Measurements from ENCODE around the gene STK16. TPM values are rescaled to one million over a fixed set of nuclear protein-coding genes. Genes with fewer than 3 reads are reported as not detected.

The STK16 gene
- total RNA-seq, 1 donor from 2014 or later = 29.8 TPM

DNA sequence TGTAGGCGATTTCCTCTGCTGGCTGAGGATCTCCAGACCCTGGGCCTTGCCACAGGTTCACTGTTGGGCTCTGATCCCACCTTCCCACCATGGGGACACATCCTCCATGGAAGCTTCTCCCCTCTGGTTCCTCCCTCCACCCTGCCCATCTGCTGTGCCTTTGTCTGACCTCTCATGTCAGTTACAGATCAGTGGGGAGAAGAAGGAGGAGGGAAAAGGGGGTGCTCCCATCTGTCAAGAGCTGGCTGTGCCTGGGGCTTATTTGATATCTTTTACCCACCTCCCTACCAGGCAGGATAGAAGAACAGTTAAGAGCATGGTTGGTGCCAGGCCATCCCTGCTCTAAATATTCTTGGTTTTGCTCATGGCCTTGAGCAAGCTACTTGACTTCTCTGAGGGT is 21.6 kb downstream of the STK16 start:
- intact Hi-C loops (cut with micrococcal nuclease) = no loop called here

DNA sequence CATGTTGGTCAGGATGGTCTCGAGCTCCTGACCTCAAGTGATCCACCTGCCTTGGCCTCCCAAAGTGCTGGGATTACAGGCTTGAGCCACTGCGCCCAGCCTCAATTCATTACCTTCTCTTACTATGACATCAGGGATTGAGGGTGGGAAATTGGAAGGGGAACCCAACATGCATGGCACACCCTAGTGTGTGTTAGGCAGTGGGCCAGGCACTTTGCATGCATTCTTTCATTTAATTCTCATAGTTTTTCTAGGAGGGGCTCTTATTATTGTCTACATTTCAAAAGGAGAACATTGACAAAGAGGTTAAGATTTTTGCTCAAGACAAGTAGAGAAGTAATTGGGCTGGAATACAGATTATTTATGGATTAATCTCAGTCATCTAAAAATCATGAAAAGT is 23.0 kb downstream of the STK16 start:
- intact Hi-C loops (cut with micrococcal nuclease) = no loop called here

DNA sequence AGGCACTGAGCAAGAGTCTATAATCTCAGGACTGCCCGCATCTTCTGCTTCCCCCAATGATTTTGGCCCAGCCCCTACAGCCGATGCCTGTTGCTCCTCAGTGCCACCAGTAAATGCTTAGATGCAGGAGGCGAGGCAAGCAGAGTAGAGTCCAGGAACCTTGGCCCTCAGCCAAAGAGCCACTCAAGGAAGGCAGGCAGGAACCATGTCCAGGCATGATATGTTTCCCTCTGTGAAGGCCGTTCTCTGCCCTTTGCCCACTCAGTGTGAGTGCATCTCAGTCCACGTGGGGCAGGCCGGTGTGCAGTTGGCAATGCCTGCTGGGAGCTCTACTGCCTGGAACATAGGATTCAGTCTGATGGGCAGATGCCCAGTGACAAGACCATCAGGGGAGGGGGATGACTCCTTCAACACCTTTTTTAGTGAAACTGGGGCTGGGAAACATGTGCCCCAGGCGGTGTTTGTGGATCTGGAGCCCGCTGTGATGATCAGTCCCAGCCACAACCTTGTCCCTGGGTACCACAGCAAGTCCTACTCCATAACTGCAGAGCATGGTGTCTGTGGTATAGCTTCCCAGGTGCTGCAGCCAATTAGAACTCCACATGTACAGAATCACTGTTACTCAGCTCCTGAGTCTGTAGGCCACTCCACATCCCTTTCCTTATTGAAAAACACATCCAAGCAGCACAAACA is 24.2 kb downstream of the STK16 start:
- intact Hi-C loops (cut with micrococcal nuclease) = loop anchor here (10.0 kb wide), 1 partner anchor 225 kb away; the partner anchor contains the start of gene GMPPA

DNA sequence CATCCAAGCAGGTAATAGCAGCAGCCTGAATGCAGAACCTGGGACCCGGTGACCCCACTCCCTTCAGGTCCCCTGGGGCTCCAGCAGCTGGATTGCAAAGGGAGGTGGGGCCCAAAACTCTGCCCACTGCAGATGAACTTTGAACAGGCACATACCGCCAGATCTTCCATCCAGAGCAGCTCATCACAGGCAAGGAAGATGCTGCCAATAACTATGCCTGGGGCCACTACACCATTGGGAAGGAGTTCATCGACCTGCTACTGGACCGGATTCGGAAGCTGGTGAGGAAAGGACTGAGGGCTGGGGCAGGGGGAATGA is 24.7 kb downstream of the STK16 start:
- intact Hi-C loops (cut with micrococcal nuclease) = loop anchor here (10.0 kb wide), 1 partner anchor 225 kb away; the partner anchor contains the start of gene GMPPA

DNA sequence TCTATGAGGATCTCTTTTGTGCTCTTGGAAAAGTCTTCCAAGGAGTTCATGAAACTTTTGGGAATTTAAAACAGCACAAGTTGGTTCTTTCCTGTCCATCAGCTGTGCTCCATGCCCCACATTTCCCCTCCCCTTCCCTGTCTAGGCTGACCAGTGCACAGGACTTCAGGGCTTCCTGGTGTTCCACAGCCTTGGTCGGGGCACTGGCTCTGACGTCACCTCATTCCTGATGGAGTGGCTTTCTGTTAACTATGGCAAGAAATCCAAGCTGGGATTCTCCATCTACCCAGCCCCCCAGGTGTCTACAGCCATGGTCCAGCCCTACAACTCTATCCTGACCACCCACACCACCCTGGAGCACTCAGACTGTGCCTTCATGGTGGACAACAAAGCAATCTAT is 25.7 kb downstream of the STK16 start:
- intact Hi-C loops (cut with micrococcal nuclease) = loop anchor here (10.0 kb wide), 1 partner anchor 224 kb away; the partner anchor contains the start of gene GMPPA

DNA sequence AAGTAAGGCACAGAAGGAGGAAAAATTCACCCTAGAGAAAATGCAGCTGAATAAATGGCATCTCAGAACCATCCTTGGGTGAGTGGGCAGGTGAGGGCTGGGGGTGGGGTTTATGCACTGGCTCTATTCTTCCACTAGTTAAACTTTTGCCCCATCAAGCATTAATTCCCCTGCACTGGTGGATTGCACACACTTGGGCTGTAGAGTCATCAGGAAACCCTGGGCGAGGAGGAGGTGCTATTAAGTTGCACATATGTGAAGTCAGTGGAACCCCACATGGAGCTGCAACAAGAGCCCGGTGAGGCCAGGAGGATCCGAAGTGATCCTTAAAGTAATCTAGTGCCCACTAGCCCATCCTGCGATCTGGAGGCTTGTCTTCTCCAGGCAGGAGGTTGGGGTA is 27.1 kb downstream of the STK16 start:
- intact Hi-C loops (cut with micrococcal nuclease) = loop anchor here (10.0 kb wide), 1 partner anchor 222 kb away; the partner anchor contains the start of gene GMPPA

DNA sequence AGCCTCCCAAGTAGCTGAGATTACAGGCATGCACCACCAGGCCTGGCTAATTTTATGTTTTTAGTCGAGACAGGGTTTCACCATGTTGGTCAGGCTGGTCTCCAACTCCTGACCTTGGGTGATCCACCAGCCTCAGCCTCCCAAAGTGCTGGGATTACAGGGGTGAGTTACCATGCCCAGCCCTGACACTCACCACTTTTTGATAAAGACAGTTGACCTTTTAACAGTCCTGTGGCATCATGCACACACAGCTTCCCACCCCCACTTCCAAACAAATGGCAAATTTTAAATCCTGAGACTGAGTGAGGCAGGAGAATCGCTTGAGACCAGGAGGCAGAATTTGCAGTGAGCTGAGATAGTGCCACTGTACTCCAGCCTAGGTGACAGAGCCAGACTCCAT is 27.7 kb downstream of the STK16 start:
- intact Hi-C loops (cut with micrococcal nuclease) = loop anchor here (10.0 kb wide), 1 partner anchor 222 kb away; the partner anchor contains the start of gene GMPPA

DNA sequence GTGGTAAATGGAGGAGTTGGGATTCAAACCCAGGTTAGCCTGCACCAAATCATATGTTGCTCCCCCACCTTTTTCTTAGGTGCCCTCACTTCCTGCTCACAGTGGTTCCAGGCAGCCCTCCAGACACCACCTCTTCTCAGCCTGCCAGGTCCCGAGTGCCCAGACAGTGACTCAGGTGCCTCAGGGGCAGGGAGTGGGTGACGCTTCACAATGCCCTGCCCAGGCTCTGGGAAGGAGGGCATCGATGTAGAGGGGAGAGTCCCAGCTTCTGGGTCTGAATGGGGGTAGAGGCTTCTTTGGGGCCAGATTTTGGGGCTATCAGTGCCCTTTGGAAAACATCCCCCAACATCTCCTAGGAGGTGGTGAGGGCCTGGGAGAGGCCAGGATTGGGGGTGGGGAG is 28.7 kb downstream of the STK16 start:
- intact Hi-C loops (cut with micrococcal nuclease) = loop anchor here (10.0 kb wide), 1 partner anchor 221 kb away; the partner anchor contains the start of gene GMPPA

DNA sequence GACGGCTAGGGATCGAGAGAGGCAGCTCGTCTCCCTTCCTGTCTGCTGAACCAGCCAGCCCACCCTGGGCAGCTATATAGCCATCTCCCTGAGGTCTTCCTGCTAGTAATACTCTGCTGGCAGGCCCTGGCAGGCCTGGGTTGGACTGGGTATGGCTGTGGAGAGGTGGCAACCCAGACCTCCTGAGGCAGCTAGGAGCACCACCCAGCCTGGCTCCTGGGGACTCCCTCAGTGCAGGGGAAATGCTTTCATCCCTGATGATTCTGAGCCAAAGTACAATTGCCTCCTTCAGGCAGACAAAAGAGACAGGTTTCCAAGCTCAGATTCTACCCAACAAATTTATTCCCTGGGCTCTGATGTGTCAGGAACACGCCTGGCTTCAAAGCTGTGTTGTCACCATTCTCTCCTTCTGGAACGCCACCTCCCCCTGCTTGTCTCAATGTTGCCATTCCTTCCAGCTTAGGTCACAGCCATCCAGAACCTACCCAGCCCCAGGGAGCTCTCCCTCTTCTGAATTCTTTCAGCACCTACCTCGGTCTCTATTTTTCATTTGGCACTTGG is 29.2 kb downstream of the STK16 start:
- intact Hi-C loops (cut with micrococcal nuclease) = loop anchor here (10.0 kb wide), 1 partner anchor 220 kb away; the partner anchor contains the start of gene GMPPA

DNA sequence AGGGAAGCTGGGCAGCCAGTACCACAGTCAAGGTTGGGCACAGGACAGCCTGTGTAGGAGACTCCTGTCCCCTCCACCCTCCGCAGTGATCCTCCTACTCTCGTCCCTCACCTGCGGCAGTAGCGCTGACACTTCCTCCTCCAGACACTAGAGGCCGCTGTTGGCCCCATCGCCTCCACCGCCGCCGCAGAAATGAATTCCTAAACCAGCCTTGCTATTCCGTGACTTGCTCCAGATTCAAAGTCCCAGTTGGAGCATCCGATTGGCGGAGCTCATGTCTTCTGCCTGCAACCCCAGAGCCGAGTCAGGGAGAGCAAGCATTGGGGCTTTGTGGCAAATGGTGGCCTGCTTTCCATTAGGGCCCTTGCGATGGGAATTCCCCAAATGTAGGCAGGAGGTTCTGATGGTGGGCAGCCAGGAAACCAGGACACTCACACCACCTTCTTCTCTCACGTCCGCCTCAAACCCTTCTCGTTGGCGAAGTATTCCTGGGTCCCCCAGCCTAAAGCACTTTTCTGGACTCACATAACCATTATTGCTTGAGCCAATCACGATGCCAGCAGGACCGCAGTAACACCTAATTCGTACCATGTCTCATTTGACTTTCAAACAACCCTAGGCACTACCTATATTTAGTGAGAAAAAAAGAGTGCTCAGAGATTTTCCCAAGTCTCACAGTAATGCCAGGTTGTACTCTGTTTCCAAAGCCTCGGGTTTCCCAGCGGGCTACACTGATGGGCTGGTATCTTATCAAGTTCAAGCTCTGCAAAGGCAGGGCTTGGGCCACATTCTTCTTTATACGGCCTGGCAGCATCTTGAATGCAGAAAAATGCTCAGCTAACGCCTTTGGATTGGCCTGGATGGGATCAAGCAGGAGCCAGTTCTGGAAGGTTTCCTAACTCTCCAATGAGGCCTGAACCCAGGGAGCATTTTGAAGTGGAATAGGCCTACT is 32.7 kb downstream of the STK16 start:
- intact Hi-C loops (cut with micrococcal nuclease) = loop anchor here (10.0 kb wide), 1 partner anchor 217 kb away; the partner anchor contains the start of gene GMPPA

DNA sequence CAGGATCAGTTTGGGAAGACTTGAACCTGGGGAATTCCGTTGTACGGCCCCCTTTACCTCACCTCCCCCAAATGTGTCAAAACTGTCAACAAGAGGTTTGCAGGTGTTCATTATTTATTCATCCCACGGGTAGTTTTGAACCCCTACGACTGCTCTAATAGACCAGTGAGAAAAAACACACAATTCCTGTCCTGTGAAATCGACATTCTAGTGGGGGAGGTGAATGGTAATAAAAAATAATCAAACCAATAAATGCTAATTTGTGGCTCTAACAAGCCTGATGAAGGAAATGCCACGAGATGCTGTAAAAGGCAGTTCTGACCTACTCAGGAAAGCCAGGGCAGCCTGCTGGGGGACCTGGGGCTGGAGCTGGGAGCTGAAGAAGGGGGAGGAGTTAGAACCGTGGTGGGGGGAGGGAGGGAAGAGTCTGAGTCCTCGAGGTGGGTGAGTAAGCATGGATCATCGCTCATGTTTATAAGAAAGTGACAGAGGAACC is 33.4 kb downstream of the STK16 start:
- intact Hi-C loops (cut with micrococcal nuclease) = loop anchor here (1.0 to 10.0 kb wide), 11 partner anchors 17 to 1008 kb away; partner anchors contain the start of genes AAMP, ABCB6, ANKZF1 and ATG9A

DNA sequence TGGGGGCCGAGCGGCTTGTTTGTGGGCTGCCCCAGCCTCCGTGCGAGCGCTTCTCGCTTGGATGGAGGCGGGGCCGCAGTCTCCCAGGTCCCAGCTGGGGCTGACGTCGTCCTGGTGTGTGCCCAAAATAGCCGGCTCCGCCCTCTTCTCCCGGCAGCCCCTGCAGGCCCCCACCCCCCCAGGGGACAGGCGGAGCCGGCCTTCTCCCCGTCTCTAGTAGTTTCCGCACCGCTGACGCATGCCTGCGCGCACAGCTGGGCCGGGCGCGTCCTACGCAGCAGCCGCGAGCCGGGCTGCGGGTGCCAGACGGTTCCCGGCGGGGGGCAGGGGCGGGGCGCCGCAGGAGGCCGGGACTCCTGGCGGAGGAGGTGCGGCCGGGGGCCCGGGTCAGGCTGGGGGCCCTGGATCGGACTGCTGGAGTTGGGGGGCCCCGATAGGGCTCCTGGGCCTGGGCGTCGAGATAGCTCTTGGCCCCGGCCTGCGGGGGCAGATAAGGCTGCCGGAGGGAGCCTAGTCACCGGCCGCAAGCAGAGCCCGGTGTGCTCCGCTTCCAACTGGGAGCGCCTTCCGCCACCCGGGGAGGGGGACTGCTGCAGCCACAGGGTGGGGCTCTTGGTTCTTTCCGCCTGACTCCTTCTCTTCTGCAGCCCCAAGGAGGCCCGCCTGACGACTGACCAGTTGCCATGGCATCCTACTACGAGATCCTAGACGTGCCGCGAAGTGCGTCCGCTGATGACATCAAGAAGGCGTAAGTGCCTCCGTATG is 34.1 kb downstream of the STK16 start, which contains the start of gene DNAJB2:
Gene DNAJB2, plus strand, starts transcription at position 216 of the 765 bp plus-strand sequence. Its CDS starts 468 bp downstream, at position 684.
- intact Hi-C loops (cut with micrococcal nuclease) = loop anchor here (1.0 to 10.0 kb wide), 11 partner anchors 16 to 1009 kb away; partner anchors contain the start of genes AAMP, ABCB6, ANKZF1 and ATG9A

DNA sequence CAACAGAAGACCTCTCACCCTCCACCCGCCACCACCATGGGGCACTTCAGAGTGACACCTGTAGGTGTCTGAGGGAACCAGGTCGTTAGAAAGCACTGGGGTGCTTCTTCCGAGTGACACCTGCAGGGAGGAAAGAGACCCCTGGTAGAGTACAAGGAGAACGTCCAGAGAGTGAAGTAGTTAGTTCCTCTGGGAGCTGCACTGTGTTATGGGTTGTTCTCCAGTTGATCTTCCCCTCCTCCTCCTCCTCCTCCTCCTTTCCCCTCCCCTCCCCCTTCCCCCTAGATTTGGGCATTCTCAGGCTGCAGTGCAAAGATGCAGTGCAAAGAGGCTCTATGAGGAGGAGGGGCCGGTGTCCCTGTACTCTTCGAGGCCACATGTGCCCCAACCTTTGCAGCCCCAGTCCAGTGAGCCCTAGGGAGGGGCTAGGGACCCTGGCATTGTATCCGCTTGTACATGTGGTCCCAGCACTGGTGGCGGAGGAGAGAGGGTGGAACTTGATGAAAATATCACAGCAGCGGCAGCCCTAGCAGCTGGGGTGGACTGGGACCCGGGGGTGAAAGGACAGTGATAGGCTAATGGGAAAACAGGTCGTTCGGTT is 34.7 kb downstream of the STK16 start:
- intact Hi-C loops (cut with micrococcal nuclease) = loop anchor here (1.0 to 10.0 kb wide), 11 partner anchors 15 to 1010 kb away; partner anchors contain the start of genes AAMP, ABCB6, ANKZF1 and ATG9A

DNA sequence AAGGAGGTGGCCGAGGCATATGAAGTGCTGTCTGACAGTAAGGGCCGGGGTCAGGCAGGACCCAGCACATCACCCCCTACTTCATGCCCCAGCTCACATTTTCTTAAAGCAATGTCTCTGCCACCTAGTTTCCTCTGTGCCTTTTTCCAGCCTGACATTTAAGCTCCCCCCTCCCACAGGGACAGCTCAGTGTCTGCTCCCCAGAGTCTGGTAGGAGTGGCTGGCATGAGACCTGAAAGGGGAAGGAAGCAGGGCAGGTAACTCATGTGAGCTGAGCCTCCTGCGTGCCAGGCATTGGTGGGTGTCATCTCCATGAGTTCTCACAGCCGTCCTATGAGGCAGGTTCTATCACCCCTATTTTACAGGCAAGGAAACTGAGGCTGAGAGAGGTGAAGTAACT is 35.4 kb downstream of the STK16 start:
- intact Hi-C loops (cut with micrococcal nuclease) = no loop called here

DNA sequence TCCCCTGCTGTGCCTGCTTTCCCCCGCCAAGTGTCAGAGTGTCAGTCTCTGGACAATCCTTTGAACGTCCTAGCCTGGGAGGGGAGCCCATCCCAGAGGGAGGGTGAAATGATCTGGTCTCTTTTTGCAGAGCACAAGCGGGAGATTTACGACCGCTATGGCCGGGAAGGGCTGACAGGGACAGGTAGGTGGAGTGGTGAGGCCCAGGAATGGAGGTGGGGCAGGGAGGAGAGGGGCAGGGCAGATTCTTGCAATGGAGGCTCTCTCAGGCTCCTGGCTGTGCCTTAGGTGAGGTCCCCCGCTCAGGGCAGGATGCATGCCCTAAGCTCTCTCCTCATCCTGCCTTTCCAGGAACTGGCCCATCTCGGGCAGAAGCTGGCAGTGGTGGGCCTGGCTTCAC is 36.3 kb downstream of the STK16 start:
- intact Hi-C loops (cut with micrococcal nuclease) = no loop called here

DNA sequence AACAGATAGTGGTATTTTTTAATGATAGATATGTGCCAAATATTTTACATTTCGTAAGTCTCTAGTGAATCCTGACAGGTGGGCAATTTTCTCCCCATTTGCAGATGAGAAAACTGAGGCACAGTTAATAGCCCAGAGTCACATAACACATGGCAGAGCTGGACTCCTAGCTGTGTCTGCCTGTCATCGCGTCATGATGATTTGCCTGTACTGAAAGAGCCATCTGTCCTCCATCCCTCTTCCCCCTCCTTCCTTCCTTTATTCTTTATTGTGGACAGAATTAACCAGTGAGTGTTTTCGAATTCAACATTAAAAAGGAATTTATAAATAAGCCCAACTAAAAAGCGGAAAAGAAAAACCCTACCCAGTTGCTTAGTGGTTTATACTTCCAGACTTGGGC is 37.1 kb downstream of the STK16 start:
- intact Hi-C loops (cut with micrococcal nuclease) = no loop called here

DNA sequence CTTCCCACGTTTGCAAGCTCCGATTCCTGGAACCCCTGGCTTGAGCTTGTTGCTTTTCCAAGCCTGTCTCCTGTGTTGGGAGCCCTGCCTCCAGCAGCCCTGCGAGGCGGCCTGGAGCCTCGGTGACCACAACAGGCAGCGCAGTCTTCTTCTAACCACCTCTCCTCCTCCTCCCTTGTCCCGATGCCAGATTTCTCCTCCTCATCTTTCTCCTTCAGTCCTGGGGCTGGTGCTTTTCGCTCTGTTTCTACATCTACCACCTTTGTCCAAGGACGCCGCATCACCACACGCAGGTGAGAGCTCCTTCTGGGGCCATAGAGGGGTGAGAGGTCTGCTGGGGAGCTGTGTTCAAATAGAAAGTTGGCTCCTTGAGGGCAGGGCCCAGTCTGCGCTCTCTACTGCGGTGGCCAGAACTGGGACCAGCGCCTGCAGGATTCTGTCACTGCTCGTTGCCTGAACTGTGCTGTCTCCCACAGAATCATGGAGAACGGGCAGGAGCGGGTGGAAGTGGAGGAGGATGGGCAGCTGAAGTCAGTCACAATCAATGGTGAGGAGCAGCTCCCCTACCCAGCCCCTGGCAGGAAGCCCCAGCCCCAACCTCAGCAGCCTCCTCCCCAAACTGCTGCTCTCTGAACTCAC is 37.8 kb downstream of the STK16 start:
- intact Hi-C loops (cut with micrococcal nuclease) = no loop called here

DNA sequence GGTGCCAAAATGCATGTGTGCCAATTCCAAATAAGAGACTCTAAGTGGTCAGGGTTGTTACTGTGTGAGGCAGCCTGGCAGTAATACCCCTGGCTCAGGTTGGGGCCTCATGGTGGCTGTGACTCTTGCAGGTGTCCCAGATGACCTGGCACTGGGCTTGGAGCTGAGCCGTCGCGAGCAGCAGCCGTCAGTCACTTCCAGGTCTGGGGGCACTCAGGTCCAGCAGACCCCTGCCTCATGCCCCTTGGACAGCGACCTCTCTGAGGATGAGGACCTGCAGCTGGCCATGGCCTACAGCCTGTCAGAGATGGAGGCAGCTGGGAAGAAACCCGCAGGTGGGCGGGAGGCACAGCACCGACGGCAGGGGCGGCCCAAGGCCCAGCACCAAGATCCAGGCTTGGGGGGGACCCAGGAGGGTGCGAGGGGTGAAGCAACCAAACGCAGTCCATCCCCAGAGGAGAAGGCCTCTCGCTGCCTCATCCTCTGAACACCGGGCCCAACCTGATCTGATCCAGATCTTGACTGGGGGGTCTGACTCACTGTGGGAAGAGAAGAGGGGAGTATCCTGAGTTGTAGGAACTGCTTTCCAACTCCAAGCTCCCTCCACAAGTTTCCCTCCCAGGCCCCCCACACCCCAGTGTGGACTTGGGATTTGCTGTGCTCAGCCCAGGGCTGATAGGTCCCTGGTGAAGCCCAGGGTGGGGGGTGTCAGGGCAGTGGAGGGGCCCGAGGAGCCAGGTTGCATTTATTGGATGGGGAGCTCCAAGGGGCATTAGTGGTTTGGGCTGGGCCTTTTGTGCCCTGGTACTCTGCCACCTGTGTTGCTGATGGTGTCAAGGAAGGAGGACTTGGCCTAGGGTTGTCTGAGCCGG is 39.5 kb downstream of the STK16 start:
- intact Hi-C loops (cut with micrococcal nuclease) = no loop called here

Data from T-helper 2 cell treated with Interferon-gamma antibody and Interleukin-4, amounts not matched to agents 100 ng/mL and 5 ng/mL, for 36 hours (primary cell).